ENCODE data around the gene EPHA7. TPM values are rescaled to one million over a fixed set of nuclear protein-coding genes. Genes with fewer than 3 reads are reported as not detected.

EPHA7 gene
- total RNA-seq, 2 donors from 2014 or later = 0.14 to 1.8 TPM

- Histone ChIP-seq H3K4me1 (ENCODE audit: control insufficient read depth in 1 of 2, low read depth in 2 of 2) (no peaks in the 10 kb centered on the region), H3K27ac (no peak overlapping the region), H3K36me3 (no peaks in the 10 kb centered on the region), H3K4me3 (no peak overlapping the region), H3K9me3 (no peaks in the 10 kb centered on the region), H3K27me3 (replicated peaks; ENCODE audit: insufficient read depth) (no peaks in the 10 kb centered on the region)
- ATAC-seq (ENCODE audit: insufficient number of reproducible peaks, low FRiP score, low read depth) = no peak
- no peak for DNase-seq (ENCODE audit: low spot score)
- TF ChIP-seq, protein P1, sequence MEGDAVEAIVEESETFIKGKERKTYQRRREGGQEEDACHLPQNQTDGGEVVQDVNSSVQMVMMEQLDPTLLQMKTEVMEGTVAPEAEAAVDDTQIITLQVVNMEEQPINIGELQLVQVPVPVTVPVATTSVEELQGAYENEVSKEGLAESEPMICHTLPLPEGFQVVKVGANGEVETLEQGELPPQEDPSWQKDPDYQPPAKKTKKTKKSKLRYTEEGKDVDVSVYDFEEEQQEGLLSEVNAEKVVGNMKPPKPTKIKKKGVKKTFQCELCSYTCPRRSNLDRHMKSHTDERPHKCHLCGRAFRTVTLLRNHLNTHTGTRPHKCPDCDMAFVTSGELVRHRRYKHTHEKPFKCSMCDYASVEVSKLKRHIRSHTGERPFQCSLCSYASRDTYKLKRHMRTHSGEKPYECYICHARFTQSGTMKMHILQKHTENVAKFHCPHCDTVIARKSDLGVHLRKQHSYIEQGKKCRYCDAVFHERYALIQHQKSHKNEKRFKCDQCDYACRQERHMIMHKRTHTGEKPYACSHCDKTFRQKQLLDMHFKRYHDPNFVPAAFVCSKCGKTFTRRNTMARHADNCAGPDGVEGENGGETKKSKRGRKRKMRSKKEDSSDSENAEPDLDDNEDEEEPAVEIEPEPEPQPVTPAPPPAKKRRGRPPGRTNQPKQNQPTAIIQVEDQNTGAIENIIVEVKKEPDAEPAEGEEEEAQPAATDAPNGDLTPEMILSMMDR (IDR thresholded peaks at IDR 0.05) = no peak
These were observed 31.3 kb downstream of the EPHA7 start for GRCh38 chr6:93388070-93388469.

GRCh38 chr6:93376026-93376540 is 43.3 kb downstream of the EPHA7 start:
- H3K27me3 ChIP-seq (replicated peaks; ENCODE audit: insufficient read depth) = no peaks in the 10 kb centered on the region
- no peak for ATAC-seq (ENCODE audit: insufficient number of reproducible peaks, low FRiP score, low read depth)

GRCh38 chr6:93373445-93373844 is 45.9 kb downstream of the EPHA7 start:
- Histone ChIP-seq H3K9me3 (no peaks in the 10 kb centered on the region), H3K36me3 (no peaks in the 10 kb centered on the region), H3K4me1 (ENCODE audit: control insufficient read depth in 1 of 2, low read depth in 2 of 2) (no peaks in the 10 kb centered on the region), H3K4me3 (no peak overlapping the region), H3K27me3 (replicated peaks; ENCODE audit: insufficient read depth) (no peaks in the 10 kb centered on the region), H3K27ac (no peak overlapping the region)
- DNase-seq (ENCODE audit: low spot score) (no peak), ATAC-seq (ENCODE audit: insufficient number of reproducible peaks, low FRiP score, low read depth) (no peak)
- TF ChIP-seq, protein P1 (IDR thresholded peaks at IDR 0.05) = no peak

More at GRCh38 chr6:93376026-93376540, 43.3 kb downstream of the EPHA7 start:
- DNase-seq (ENCODE audit: low spot score) = no peak
- Histone ChIP-seq H3K9me3 (no peaks in the 10 kb centered on the region), H3K36me3 (no peaks in the 10 kb centered on the region), H3K4me3 (no peak overlapping the region), H3K4me1 (ENCODE audit: control insufficient read depth in 1 of 2, low read depth in 2 of 2) (no peaks in the 10 kb centered on the region), H3K27ac (no peak overlapping the region)
- TF ChIP-seq, protein P1 (IDR thresholded peaks at IDR 0.05) = no peak

DNA sequence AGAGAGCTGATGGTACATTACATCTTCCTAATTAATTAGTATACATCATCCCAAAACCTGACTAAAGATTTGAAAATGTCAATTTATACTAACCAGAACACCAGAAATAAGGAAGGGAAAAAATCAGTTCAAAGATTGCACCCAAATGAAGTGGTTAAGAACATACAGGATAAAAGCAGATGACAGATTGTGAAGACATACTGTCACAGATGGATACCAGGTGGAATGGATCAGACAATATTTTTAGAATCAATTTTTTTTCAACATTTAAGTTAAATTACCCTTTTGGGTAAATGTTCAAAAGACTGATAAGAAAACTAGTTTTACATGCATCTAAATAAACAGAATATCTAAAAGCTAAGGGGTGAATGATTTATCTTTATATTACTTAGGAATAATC is 47.6 kb downstream of the EPHA7 start:
- ATAC-seq (ENCODE audit: insufficient number of reproducible peaks, low FRiP score, low read depth) (no peak), DNase-seq (ENCODE audit: low spot score) (no peak)
- Histone ChIP-seq H3K9me3 (no peaks in the 10 kb centered on the region), H3K4me1 (ENCODE audit: control insufficient read depth in 1 of 2, low read depth in 2 of 2) (no peaks in the 10 kb centered on the region), H3K36me3 (no peaks in the 10 kb centered on the region), H3K27ac (no peak overlapping the region), H3K4me3 (no peak overlapping the region), H3K27me3 (replicated peaks; ENCODE audit: insufficient read depth) (no peaks in the 10 kb centered on the region)
- TF ChIP-seq, protein P1 (IDR thresholded peaks at IDR 0.05) = no peak

DNA sequence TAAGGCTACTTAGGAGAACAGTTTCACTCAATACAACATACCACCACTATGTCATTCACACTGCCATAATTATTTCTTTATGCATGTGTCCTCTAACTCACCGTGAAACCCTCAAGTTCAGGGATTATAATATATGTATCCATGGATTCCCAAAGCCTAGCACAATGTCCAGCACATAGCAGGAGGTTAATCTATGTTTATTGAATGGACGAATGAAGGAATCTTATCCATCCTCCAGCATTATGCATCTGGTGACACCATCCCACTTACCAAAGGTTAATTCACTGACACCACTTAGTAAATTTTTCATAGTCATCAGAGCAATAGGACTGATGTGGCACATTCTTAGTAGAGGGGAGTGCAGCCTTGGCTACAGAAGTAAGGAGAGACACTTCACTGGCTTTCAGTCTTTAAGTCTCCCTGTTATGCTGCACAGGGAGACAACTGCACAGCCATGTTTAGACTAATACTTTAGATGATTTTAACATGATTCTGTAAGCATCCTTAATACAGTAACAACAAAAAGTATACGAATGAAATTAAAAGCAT is 49.7 kb downstream of the EPHA7 start:
- H3K4me3 ChIP-seq = no peak overlapping the region
- TF ChIP-seq, protein P1 (IDR thresholded peaks at IDR 0.05) = no peak
- no peaks in the 10 kb centered on the region for H3K27me3 ChIP-seq (replicated peaks; ENCODE audit: insufficient read depth)
- DNase-seq (ENCODE audit: low spot score) = no peak
- no peaks in the 10 kb centered on the region for H3K9me3 ChIP-seq
- no peak overlapping the region for H3K27ac ChIP-seq
- no peaks in the 10 kb centered on the region for H3K36me3 ChIP-seq
- no peak for ATAC-seq (ENCODE audit: insufficient number of reproducible peaks, low FRiP score, low read depth)
- H3K4me1 ChIP-seq (ENCODE audit: control insufficient read depth in 1 of 2, low read depth in 2 of 2) = no peaks in the 10 kb centered on the region
